A549 treated with ZK216348 at 1 μM for 4 hours (cell line): ENCODE data around the gene PRG2. TPM values are rescaled to one million over a fixed set of nuclear protein-coding genes. Genes with fewer than 3 reads are reported as not detected.

Experiments
- total RNA-seq: library from RNA; stranded (reverse); fragments of 200-300 nt; extraction: Qiagen RNA extraction; gene quantifications from 5 replicates; pipeline ENCODE4 v1.2.3, GENCODE V29; 2022; ENCODE audit warnings: low read depth

The PRG2 gene, protein sequence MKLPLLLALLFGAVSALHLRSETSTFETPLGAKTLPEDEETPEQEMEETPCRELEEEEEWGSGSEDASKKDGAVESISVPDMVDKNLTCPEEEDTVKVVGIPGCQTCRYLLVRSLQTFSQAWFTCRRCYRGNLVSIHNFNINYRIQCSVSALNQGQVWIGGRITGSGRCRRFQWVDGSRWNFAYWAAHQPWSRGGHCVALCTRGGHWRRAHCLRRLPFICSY
- total RNA-seq: not detected in 5 replicates

DNA sequence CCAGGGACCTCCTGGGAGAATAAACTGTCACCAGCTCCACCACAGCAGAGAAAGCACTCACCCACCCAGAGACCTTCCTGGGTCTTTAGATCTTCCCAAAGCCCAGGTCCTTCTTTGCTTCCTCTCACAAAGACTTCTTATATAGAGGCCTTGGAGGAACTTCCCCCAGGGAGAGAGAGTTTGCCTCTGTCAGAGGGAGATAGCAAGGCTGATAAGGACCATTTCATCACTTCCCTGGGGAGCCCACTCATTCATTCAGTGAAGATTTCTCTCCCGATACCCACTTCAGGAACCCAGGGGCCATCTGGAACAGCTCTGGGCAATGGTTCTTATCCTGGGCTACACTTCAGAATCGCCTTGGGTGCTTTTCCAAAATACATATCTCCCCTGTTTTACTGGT is at the start of gene PRG2:
Gene PRG2, minus strand, starts transcription at position 116 of the 400 bp plus-strand sequence. CDS start 706 bp downstream, outside the sequence.

DNA sequence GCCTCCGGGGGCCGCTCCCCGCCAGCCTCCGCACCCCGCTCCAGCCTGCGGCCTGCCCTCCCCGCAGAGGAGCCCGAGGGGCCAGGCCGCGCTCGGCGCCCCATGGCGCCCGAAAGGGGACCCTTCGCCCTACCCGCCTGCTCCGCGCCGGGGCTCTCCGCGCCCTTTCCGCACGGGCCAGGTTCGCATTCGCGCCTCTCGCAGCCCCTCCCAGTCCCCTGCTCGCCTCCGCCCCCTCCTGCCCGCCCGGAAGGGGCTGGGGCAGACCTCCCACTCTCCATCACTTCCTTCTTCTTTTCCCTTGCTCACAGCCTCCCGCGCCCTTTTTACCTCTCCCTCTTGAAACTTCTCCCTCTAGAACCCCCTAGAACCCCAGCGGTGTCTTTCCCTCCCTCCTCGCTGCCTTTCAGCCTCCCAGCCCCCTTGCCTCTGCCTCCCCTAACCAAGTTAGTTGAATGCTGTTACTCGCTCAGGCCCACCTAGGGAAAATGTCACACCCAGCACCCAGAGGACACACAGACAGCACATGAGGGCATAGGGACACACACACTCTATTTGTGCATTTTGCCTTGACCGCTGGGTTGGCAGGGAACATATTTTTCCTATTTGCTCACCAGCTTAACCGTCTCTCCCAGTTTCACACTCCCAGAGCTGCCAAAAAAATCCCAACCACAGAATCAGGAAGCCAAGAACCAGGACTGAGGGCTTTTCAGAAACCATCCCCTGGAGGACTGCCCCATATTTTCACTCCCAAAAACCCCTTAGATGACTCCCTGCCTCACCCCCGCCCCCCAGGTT is 36.7 kb upstream of the PRG2 start, which contains the start of gene SLC43A3:
Gene SLC43A3, minus strand, starts transcription at position 193 of the 798 bp plus-strand sequence. CDS start 949 bp downstream, outside the sequence.

DNA sequence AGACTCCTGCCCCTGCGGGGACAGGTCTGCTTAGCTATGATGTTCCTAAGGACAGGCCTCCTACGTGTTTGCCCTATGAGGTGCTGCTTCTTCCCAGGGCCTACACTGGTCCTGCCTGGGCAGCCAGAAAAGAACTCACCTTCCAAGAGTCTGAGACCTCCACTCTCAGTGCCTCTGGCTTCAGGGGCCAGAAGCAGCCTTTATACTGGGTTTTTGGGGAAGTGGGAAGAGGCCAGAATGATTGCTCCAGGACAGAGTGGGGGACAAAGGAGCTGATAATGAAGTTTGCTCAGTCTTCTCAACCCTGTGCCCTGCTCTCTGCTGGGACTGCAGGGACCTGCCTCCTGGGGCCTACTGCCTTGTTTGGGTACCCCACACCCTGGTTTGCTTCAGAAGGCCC is 9.5 kb downstream of the PRG2 start, which contains the start of gene PRG3:
Gene PRG3, minus strand, starts transcription at position 176 of the 400 bp plus-strand sequence. CDS start 442 bp downstream, outside the sequence.

GRCh38 chr11:57338142-57338541 is 52.3 kb downstream of the PRG2 start, which contains the start of gene P2RX3:
TSS of gene P2RX3 (plus strand) at chr11:57338352. CDS start at chr11:57338551, 199 bp downstream.

Other genes with a start within 250 kb of the PRG2 start
- not detected in 5 replicates for gene LRRC55, start 208.7 kb downstream of the PRG2 start, total RNA-seq
- gene APLNR, start 153.4 kb downstream of the PRG2 start, total RNA-seq: not detected in 5 replicates
- gene TNKS1BP1, start 65.7 kb downstream of the PRG2 start, total RNA-seq: 56.8 to 94.4 TPM (median 86.4 TPM) in 5 replicates
- gene SSRP1, start 54.8 kb downstream of the PRG2 start, total RNA-seq: 215 to 266 TPM (median 242 TPM) in 5 replicates
- 0.19 to 0.31 TPM (median 0.22 TPM) in 4 of 5 replicates, not detected in the other for gene P2RX3, start 52.3 kb downstream of the PRG2 start, total RNA-seq
- not detected in 5 replicates for gene PRG3, start 9.5 kb downstream of the PRG2 start, total RNA-seq
- 0.38 to 0.75 TPM (median 0.53 TPM) in 5 replicates for gene SLC43A3, start 36.5 kb upstream of the PRG2 start, total RNA-seq
- 40.5 to 105 TPM (median 92.6 TPM) in 5 replicates for gene RTN4RL2, start 69.9 kb upstream of the PRG2 start, total RNA-seq
- 2.1 to 3.7 TPM (median 2.9 TPM) in 5 replicates for gene SLC43A1, start 125.1 kb upstream of the PRG2 start, total RNA-seq
- gene TIMM10, start 140.1 kb upstream of the PRG2 start, total RNA-seq: 147 to 188 TPM (median 152 TPM) in 5 replicates
- gene SMTNL1, start 146.9 kb upstream of the PRG2 start, total RNA-seq: not detected in 5 replicates
- 31.1 to 38.6 TPM (median 35.6 TPM) in 5 replicates for gene UBE2L6, start 177.0 kb upstream of the PRG2 start, total RNA-seq
- 0.21 to 0.85 TPM (median 0.42 TPM) in 5 replicates for gene SERPING1, start 207.0 kb upstream of the PRG2 start, total RNA-seq